HepG2 (cell line): ENCODE results near the gene TMBIM1. TPM values are rescaled to one million over a fixed set of nuclear protein-coding genes. Genes with fewer than 3 reads are reported as not detected.

ENCODE experiments used
- ATAC-seq: fragments of 200-7000 bp; cut with Tn5 transposase; 3 replicates; pipeline ENCODE4 v1.9.1; 2020; ENCODE audit warnings: mild to moderate bottlenecking, moderate library complexity
- BruUV-seq: library from RNA; stranded (reverse); fragments of 400-500 nt; replicated peaks from 2 replicates; lab custom pipeline; 2021; lab: Mats Ljungman, UMichigan
- CTCF ChIA-PET: fragments of 300-600 bp; formaldehyde crosslinking; extraction: SDS; loops from one replicate; lab custom pipeline; 2021; ENCODE audit warnings: low total read pairs, inconsistent platforms, low intra/inter-chr PET ratio; lab: Yijun Ruan, JAX
- POLR2A ChIA-PET: fragments of 350-600 bp; sonication (Branson Sonifier 250); formaldehyde crosslinking; loops from one replicate; lab custom pipeline; 2020; ENCODE audit warnings: antibody characterized with exemption, inconsistent platforms; lab: Yijun Ruan, JAX
- DNase-seq: peaks from one replicate; pipeline ENCODE4 v3.0.0-alpha.2; 2015; ENCODE audit warnings: low spot score
- FAIRE-seq: peaks from 3 replicates; lab custom pipeline; 2011; peaks lifted over from hg19 to GRCh38; lab: Jason Lieb, UNC
- H2AFZ ChIP-seq: one replicate; pipeline ENCODE4 v1.6.1; 2011; ENCODE audit warnings: low read length, inconsistent platforms
- H3K27ac ChIP-seq: fragments of 300-600 bp; 3 replicates; pipeline ENCODE4 v1.8.0; 2011; ENCODE audit warnings: mixed run types, mild to moderate bottlenecking, mixed read lengths, low read length, inconsistent platforms; ENCODE audit not compliant: insufficient read depth; ENCODE audit errors: extremely low read length
- H3K27me3 ChIP-seq, 2 experiments: fragments of 200-600 bp in 1 of 2; 2 replicates in 1 of 2; 3 replicates in 1 of 2; pipeline versions ENCODE4 v1.6.0 to v1.8.0; 2011; ENCODE audit warnings: low read length in 2 of 2, mild to moderate bottlenecking in 2 of 2, moderate library complexity in 2 of 2, inconsistent platforms in 1 of 2; ENCODE audit not compliant: insufficient read depth in 2 of 2, control insufficient read depth in 1 of 2
- H3K36me3 ChIP-seq, 2 experiments: fragments of 200-600 bp in 1 of 2; replicated peaks in 1 of 2; 2 replicates in 1 of 2; 3 replicates in 1 of 2; pipeline versions ENCODE4 v1.5.1 to v1.8.0; 2011; ENCODE audit warnings: low read length in 2 of 2, inconsistent platforms in 1 of 2; ENCODE audit not compliant: insufficient read depth in 2 of 2, control insufficient read depth in 1 of 2
- H3K4me1 ChIP-seq: 2 replicates; pipeline ENCODE4 v1.5.1; 2012; ENCODE audit warnings: low read length, inconsistent platforms; ENCODE audit not compliant: insufficient read depth
- H3K4me2 ChIP-seq: 2 replicates; pipeline ENCODE4 v1.6.0; 2011; ENCODE audit warnings: low read depth, low read length, inconsistent platforms
- H3K4me3 ChIP-seq, 3 experiments: fragments of 200-600 bp in 1 of 3; sonication (generic), shearing (Covaris generic) in 1 of 3; replicated peaks in 1 of 3; 2 replicates each; pipeline ENCODE4 v1.5.1; 2011 to 2016; ENCODE audit warnings: low read length in 3 of 3, inconsistent platforms in 2 of 3, low read depth in 2 of 3, mild to moderate bottlenecking in 2 of 3, control low read depth in 1 of 3, mixed read lengths in 1 of 3; ENCODE audit not compliant: insufficient read depth in 1 of 3
- H3K79me2 ChIP-seq: one replicate; pipeline ENCODE4 v1.6.1; 2011; ENCODE audit warnings: low read length, inconsistent platforms; ENCODE audit not compliant: insufficient read depth
- H3K9ac ChIP-seq: 2 replicates; pipeline ENCODE4 v1.6.0; 2011; ENCODE audit warnings: mild to moderate bottlenecking, low read depth, low read length, inconsistent platforms; ENCODE audit not compliant: insufficient read depth
- H3K9me3 ChIP-seq: 2 replicates; pipeline ENCODE4 v1.5.1; 2012; ENCODE audit warnings: mild to moderate bottlenecking, low read length
- H4K20me1 ChIP-seq: 2 replicates; pipeline ENCODE4 v1.6.0; 2011; ENCODE audit warnings: inconsistent platforms, mild to moderate bottlenecking, low read length, moderate library complexity; ENCODE audit not compliant: insufficient read depth
- CBX1 ChIP-seq: IDR thresholded peaks from one replicate; pipeline ENCODE4 v1.6.1; 2016; ENCODE audit warnings: antibody characterized with exemption, low read depth
- GLI4 ChIP-seq: sonication (generic); formaldehyde crosslinking; IDR thresholded peaks from 2 replicates; pipeline ENCODE4 v1.5.1; 2020; ENCODE audit warnings: missing genetic modification reagents, mild to moderate bottlenecking, moderate library complexity, borderline replicate concordance
- GZF1 ChIP-seq: sonication (generic); formaldehyde crosslinking; IDR thresholded peaks from 2 replicates; pipeline ENCODE4 v1.5.1; 2020; ENCODE audit warnings: mild to moderate bottlenecking, missing genetic modification reagents
- KDM5B ChIP-seq: sonication (generic); formaldehyde crosslinking; IDR thresholded peaks from 2 replicates; pipeline ENCODE4 v1.4.0; 2020; ENCODE audit warnings: missing genetic modification reagents, mild to moderate bottlenecking, borderline replicate concordance
- KMT2B ChIP-seq: IDR thresholded peaks from 2 replicates; pipeline ENCODE4 v1.6.1; 2016; ENCODE audit warnings: missing genetic modification reagents, missing compliant biosample characterization
- MYC ChIP-seq: sonication (generic); formaldehyde crosslinking; IDR thresholded peaks from 2 replicates; pipeline ENCODE4 v1.9.0; 2021; ENCODE audit warnings: missing genetic modification reagents, borderline replicate concordance
- PRPF4 ChIP-seq: fragments of 200-400 bp; formaldehyde crosslinking; IDR thresholded peaks from 2 replicates; pipeline ENCODE4 v1.6.1; 2016; ENCODE audit warnings: low read length, low read depth; ENCODE audit not compliant: poor library complexity, severe bottlenecking
- STAG1 ChIP-seq: sonication (generic); formaldehyde crosslinking; IDR thresholded peaks from 2 replicates; pipeline ENCODE4 v1.4.0; 2020; ENCODE audit warnings: missing genetic modification reagents
- TEAD3 ChIP-seq: optimal IDR thresholded peaks from 2 replicates; pipeline ENCODE3; 2016; ENCODE audit warnings: borderline replicate concordance
- YEATS4 ChIP-seq: sonication (generic); formaldehyde crosslinking; IDR thresholded peaks from 2 replicates; pipeline ENCODE4 v1.4.0; 2020; ENCODE audit warnings: missing genetic modification reagents, borderline replicate concordance
- ZNF629 ChIP-seq: sonication (generic); formaldehyde crosslinking; conservative IDR thresholded peaks from 2 replicates; pipeline ENCODE4 v1.5.0; 2020; ENCODE audit warnings: missing genetic modification reagents
- ZNF709 ChIP-seq: sonication (generic); formaldehyde crosslinking; IDR thresholded peaks from 2 replicates; pipeline ENCODE4 v1.5.0; 2020; ENCODE audit warnings: mild to moderate bottlenecking, missing genetic modification reagents
- WGBS: methylation state at CpG from one replicate; pipeline ENCODE4 v1.1.6; 2017; ENCODE audit warnings: low lambda C conversion rate; 5-methylcytosine and 5-hydroxymethylcytosine counted together
- in situ Hi-C: cut with HindIII; loops from 2 replicates; pipeline ENCODE4 v1.10.0; 2017; ENCODE audit warnings: low pct_unique_long_range_greater_than_20kb; ENCODE audit not compliant: extremely low pct_ligation_motif_present
- intact Hi-C: fragments of 100-400 bp; cut with micrococcal nuclease; formaldehyde crosslinking; loops from one replicate; pipeline ENCODE4 v1.10.0; 2022; ENCODE audit not compliant: unreplicated experiment
- polyA plus RNA-seq, 8 experiments: library from polyadenylated mRNA; depleted of rRNA in 3 of 8; stranded (reverse) in 7 of 8; unstranded in 1 of 8; fragments of >200 nt; fragmentation: Illumina TruSeq in 4 of 8; extraction: Trizol in 4 of 8; gene quantifications; 2 replicates each; pipeline versions ENCODE4 v1.2.1 to v1.2.3, GENCODE V29; 2011 to 2016; ENCODE audit warnings: low read depth in 4 of 8, missing spikeins in 1 of 8, mixed read lengths in 1 of 8; ENCODE audit not compliant: insufficient read depth in 1 of 8
- total RNA-seq, 5 experiments: library from RNA; depleted of rRNA; stranded (reverse); fragments of >200 nt; fragmentation: Illumina TruSeq; extraction: Trizol; gene quantifications; 2 replicates each; pipeline ENCODE4 v1.2.3, GENCODE V29; 2016; ENCODE audit warnings: low read depth in 1 of 5
- TF ChIP-seq, protein P1 (sequence below): sonication (generic); formaldehyde crosslinking; IDR thresholded peaks from 2 replicates; pipeline ENCODE4 v1.4.0; 2020; ENCODE audit warnings: missing genetic modification reagents
- TF ChIP-seq, protein P2 (sequence below): sonication (generic); formaldehyde crosslinking; IDR thresholded peaks from 2 replicates; pipeline ENCODE4 v1.4.0; 2020; ENCODE audit warnings: missing genetic modification reagents, borderline replicate concordance
- TF ChIP-seq, protein P3 (sequence below), 2 experiments: sonication (generic) in 1 of 2; formaldehyde crosslinking in 1 of 2; IDR thresholded peaks; 2 replicates each; pipeline versions ENCODE4 v1.5.1 to v1.6.1; 2011 to 2020; ENCODE audit warnings: borderline replicate concordance in 1 of 2, low read depth in 1 of 2, low read length in 1 of 2, mild to moderate bottlenecking in 1 of 2, missing genetic modification reagents in 1 of 2, moderate library complexity in 1 of 2

TMBIM1 gene
- total and polyA plus RNA-seq, 2 of the 13 experiments (the other 11 are each of a cell fraction or from before 2014, with no cell fraction given), result 127 to 139 TPM

DNA sequence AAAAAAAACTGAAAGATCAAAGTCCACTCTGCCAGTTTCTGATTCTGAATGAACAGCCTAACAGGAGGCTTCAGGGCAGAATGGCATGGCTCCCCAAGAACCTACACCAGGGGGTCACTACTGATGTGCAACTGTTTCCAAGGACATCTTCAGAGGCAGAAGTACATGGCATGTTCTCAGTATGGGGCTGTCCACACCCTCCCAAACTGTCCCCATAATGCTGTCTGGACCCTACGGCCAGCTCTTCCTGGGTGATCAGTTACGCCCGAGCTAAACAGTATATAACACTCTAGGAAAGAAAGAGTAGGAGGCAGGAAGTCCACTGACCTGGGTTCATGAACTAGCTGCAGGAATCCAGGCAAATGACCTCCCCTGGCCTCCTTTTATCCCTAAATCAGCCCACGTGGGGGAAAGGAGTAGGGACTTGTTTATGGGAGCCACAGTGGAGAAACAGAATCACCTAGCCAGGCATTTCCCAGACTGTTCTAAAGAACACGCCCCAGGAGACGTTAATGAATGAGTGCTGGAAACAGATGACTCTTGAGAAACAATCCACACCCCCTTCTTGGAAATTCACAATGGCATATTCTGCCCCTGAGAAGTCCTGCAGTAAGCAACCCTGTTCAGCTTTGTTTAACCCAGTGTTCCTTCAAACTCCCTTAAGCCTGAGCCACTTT, 2.5 kb downstream of the TMBIM1 start:
- ATAC-seq (peak; percentile 11), DNase-seq (peak; percentile 63), FAIRE-seq (no peak)
- Histone ChIP-seq H4K20me1 (peaks cover 38% of the 10 kb centered on the region), H3K27ac (peak overlapping the region; percentile 88), H3K36me3 (peaks cover 1 to 4% of the 10 kb centered on the region in 2 experiments; a peak in 3 of 5 replicates), H3K4me1 (peaks cover 88% of the 10 kb centered on the region), H3K27me3 (no peaks in the 10 kb centered on the region; a peak in 1 of 5 replicates), H3K4me3 (peak overlapping the region; percentile 83 to 99 (median 95)), H3K79me2 (peaks cover 70% of the 10 kb centered on the region), H3K9me3 (no peaks in the 10 kb centered on the region), H2AFZ (no peak overlapping the region), H3K4me2 (peak overlapping the region; percentile 93), H3K9ac (peak overlapping the region; percentile 95)
- 6% methylated on average over 6 of the region's 6 CpGs for WGBS
- intact Hi-C loops, result loop anchor here (5.0 to 10.0 kb wide), 2 partner anchors 178 to 275 kb away; partner anchors contain the start of genes CNOT9 and USP37
- in situ Hi-C loops, result loop anchor here (5.0 kb wide), 1 partner anchor 108 kb away; the partner anchor contains the start of gene CTDSP1
- ChIA-PET CTCF (interaction anchor here (2.2 kb wide), 1 partner anchor 17 kb away, joined by 5 read pairs; no protein-coding TSS in a partner anchor), POLR2A (interaction anchor here (0.6 to 5.3 kb wide), 10 partner anchors 13 to 144 kb away, joined by 3 to 110 read pairs (median 5); partner anchors contain the start of genes AAMP, CATIP, CTDSP1 and PNKD)
- BruUV-seq, result no TSS peak
- TF ChIP-seq STAG1 (CRISPR knock-in tag) (0 out of 2 replicates have a peak, but pooled peaks have one; percentile 11), GZF1 (CRISPR knock-in tag) (0 out of 2 replicates have a peak, but pooled peaks have one; percentile 33), MYC (peak; percentile 72), KDM5B (CRISPR knock-in tag) (no peak), YEATS4 (peak; percentile 73; the same call in 1 of the 2 replicates), ZNF629 (CRISPR knock-in tag) (0 out of 2 replicates have a peak, but pooled peaks have one; percentile 23), KMT2B (CRISPR knock-in tag) (peak; percentile 25; the same call in 1 of the 2 replicates), CBX1 (no peak), PRPF4 (no peak), ZNF709 (0 out of 2 replicates have a peak, but pooled peaks have one; percentile 39), GLI4 (CRISPR knock-in tag) (peak; percentile 72; the same call in 1 of the 2 replicates), TEAD3 (CRISPR knock-in tag) (peak; percentile 76)
- TF ChIP-seq, protein P1, sequence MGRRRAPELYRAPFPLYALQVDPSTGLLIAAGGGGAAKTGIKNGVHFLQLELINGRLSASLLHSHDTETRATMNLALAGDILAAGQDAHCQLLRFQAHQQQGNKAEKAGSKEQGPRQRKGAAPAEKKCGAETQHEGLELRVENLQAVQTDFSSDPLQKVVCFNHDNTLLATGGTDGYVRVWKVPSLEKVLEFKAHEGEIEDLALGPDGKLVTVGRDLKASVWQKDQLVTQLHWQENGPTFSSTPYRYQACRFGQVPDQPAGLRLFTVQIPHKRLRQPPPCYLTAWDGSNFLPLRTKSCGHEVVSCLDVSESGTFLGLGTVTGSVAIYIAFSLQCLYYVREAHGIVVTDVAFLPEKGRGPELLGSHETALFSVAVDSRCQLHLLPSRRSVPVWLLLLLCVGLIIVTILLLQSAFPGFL, result no peak
- TF ChIP-seq, protein P2, sequence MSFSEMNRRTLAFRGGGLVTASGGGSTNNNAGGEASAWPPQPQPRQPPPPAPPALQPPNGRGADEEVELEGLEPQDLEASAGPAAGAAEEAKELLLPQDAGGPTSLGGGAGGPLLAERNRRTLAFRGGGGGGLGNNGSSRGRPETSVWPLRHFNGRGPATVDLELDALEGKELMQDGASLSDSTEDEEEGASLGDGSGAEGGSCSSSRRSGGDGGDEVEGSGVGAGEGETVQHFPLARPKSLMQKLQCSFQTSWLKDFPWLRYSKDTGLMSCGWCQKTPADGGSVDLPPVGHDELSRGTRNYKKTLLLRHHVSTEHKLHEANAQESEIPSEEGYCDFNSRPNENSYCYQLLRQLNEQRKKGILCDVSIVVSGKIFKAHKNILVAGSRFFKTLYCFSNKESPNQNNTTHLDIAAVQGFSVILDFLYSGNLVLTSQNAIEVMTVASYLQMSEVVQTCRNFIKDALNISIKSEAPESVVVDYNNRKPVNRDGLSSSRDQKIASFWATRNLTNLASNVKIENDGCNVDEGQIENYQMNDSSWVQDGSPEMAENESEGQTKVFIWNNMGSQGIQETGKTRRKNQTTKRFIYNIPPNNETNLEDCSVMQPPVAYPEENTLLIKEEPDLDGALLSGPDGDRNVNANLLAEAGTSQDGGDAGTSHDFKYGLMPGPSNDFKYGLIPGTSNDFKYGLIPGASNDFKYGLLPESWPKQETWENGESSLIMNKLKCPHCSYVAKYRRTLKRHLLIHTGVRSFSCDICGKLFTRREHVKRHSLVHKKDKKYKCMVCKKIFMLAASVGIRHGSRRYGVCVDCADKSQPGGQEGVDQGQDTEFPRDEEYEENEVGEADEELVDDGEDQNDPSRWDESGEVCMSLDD (CRISPR knock-in tag), result peak; percentile 33; the same call in 1 of the 2 replicates
- TF ChIP-seq, protein P3, sequence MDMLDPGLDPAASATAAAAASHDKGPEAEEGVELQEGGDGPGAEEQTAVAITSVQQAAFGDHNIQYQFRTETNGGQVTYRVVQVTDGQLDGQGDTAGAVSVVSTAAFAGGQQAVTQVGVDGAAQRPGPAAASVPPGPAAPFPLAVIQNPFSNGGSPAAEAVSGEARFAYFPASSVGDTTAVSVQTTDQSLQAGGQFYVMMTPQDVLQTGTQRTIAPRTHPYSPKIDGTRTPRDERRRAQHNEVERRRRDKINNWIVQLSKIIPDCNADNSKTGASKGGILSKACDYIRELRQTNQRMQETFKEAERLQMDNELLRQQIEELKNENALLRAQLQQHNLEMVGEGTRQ (IDR thresholded peaks at IDR 0.05; ENCODE audit: low read depth, low read length), result no peak
- TF ChIP-seq, protein P3 (CRISPR knock-in tag; IDR thresholded peaks at IDR 0.05; ENCODE audit: borderline replicate concordance), result peak; percentile 27; the same call in 1 of the 2 replicates
